ENCODE results near the gene WDR77.
A peak's percentile ranks its signal among the peaks of the same experiment; 100 is the strongest.

WDR77 gene

GRCh38 chr1:111442457-111442856 lies 6.6 kb downstream of the WDR77 start:
- H3K27ac ChIP-seq (ENCODE audit: insufficient read depth, low read length, poor library complexity, severe bottlenecking), result no peak overlapping the region
- H3K4me3 ChIP-seq (ENCODE audit: insufficient read depth, low read depth, low read length, poor library complexity, severe bottlenecking), result no peak overlapping the region
- H3K4me1 ChIP-seq (ENCODE audit: control insufficient read depth, insufficient read depth, low read length, poor library complexity, severe bottlenecking), result peaks cover 7% of the 10 kb centered on the region
- H3K9me3 ChIP-seq (ENCODE audit: control insufficient read depth, low read length), result no peaks in the 10 kb centered on the region
- H3K27me3 ChIP-seq (replicated peaks; ENCODE audit: control insufficient read depth, insufficient read depth, low read length, poor library complexity, severe bottlenecking), result no peaks in the 10 kb centered on the region
- DNase-seq, result no peak
- H3K36me3 ChIP-seq (ENCODE audit: control insufficient read depth, insufficient read depth, low read length), result peaks cover 58% of the 10 kb centered on the region

GRCh38 chr1:111441573-111442192 lies 7.4 kb downstream of the WDR77 start:
- H3K9me3 ChIP-seq (ENCODE audit: control insufficient read depth, low read length), result no peaks in the 10 kb centered on the region
- no peaks in the 10 kb centered on the region for H3K27me3 ChIP-seq (replicated peaks; ENCODE audit: control insufficient read depth, insufficient read depth, low read length, poor library complexity, severe bottlenecking)
- peaks cover 3% of the 10 kb centered on the region for H3K4me1 ChIP-seq (ENCODE audit: control insufficient read depth, insufficient read depth, low read length, poor library complexity, severe bottlenecking)
- H3K27ac ChIP-seq (ENCODE audit: insufficient read depth, low read length, poor library complexity, severe bottlenecking), result no peak overlapping the region
- H3K4me3 ChIP-seq (ENCODE audit: insufficient read depth, low read depth, low read length, poor library complexity, severe bottlenecking), result no peak overlapping the region
- peaks cover 58% of the 10 kb centered on the region for H3K36me3 ChIP-seq (ENCODE audit: control insufficient read depth, insufficient read depth, low read length)
- peak; percentile 21 to 37 (median 22) for DNase-seq

- Histone ChIP-seq H3K9me3 (ENCODE audit: control insufficient read depth, low read length) (no peaks in the 10 kb centered on the region), H3K27me3 (replicated peaks; ENCODE audit: control insufficient read depth, insufficient read depth, low read length, poor library complexity, severe bottlenecking) (no peaks in the 10 kb centered on the region), H3K4me1 (ENCODE audit: control insufficient read depth, insufficient read depth, low read length, poor library complexity, severe bottlenecking) (no peaks in the 10 kb centered on the region), H3K27ac (ENCODE audit: insufficient read depth, low read length, poor library complexity, severe bottlenecking) (no peak overlapping the region), H3K4me3 (ENCODE audit: insufficient read depth, low read depth, low read length, poor library complexity, severe bottlenecking) (no peak overlapping the region), H3K36me3 (ENCODE audit: control insufficient read depth, insufficient read depth, low read length) (peaks cover 58% of the 10 kb centered on the region)
- no peak for DNase-seq
Observed at GRCh38 chr1:111439461-111440351, 9.3 kb downstream of the WDR77 start.

DNA sequence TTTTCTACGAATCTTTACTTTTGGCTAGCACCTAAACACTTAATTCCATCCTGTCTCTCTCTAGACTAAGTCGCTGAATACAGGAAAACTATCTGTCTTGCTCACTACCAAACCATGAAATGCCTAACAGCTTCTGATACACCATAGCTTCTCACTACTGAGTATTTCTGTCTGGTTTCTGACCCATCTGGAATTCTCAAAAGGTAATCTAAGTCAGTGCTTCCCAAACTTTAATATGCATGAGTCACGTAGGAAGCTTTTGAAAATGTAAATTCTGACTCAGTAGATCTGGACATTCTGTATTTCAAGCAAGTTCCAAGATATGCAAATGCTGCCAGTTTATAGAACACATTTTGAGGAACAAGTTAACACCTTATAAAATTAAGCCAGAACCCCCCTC lies 12.3 kb downstream of the WDR77 start:
- Histone ChIP-seq H3K4me1 (ENCODE audit: control insufficient read depth, insufficient read depth, low read length, poor library complexity, severe bottlenecking) (no peaks in the 10 kb centered on the region), H3K9me3 (ENCODE audit: control insufficient read depth, low read length) (no peaks in the 10 kb centered on the region), H3K4me3 (ENCODE audit: insufficient read depth, low read depth, low read length, poor library complexity, severe bottlenecking) (no peak overlapping the region), H3K27ac (ENCODE audit: insufficient read depth, low read length, poor library complexity, severe bottlenecking) (no peak overlapping the region), H3K27me3 (replicated peaks; ENCODE audit: control insufficient read depth, insufficient read depth, low read length, poor library complexity, severe bottlenecking) (no peaks in the 10 kb centered on the region), H3K36me3 (ENCODE audit: control insufficient read depth, insufficient read depth, low read length) (peaks cover 28% of the 10 kb centered on the region)
- DNase-seq, result no peak

DNA sequence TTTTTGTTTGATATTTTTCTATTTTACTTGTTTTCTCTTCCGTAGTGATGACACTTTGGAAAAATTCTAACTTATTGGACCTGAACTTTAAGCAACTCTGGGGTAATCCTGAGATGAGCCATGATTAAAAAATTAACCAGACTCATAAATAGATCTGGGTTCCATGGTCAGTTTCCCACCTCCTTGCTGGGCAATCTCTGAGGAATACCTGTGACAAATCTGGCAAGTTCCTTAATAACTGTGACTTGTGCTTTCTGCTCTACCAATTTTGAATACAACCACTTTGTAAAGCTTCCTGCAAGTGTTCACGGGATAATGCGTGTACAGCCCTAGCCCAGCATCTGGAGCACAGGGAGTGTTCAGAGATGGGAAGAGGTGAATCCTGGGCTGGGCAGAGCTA lies 24.8 kb downstream of the WDR77 start:
- H3K4me1 ChIP-seq (ENCODE audit: control insufficient read depth, insufficient read depth, low read length, poor library complexity, severe bottlenecking), result no peaks in the 10 kb centered on the region
- H3K27me3 ChIP-seq (replicated peaks; ENCODE audit: control insufficient read depth, insufficient read depth, low read length, poor library complexity, severe bottlenecking), result no peaks in the 10 kb centered on the region
- H3K4me3 ChIP-seq (ENCODE audit: insufficient read depth, low read depth, low read length, poor library complexity, severe bottlenecking), result no peak overlapping the region
- no peaks in the 10 kb centered on the region for H3K9me3 ChIP-seq (ENCODE audit: control insufficient read depth, low read length)
- peaks cover 6% of the 10 kb centered on the region for H3K36me3 ChIP-seq (ENCODE audit: control insufficient read depth, insufficient read depth, low read length)
- no peak overlapping the region for H3K27ac ChIP-seq (ENCODE audit: insufficient read depth, low read length, poor library complexity, severe bottlenecking)
- no peak for DNase-seq

- peaks cover 6% of the 10 kb centered on the region for H3K36me3 ChIP-seq (ENCODE audit: control insufficient read depth, insufficient read depth, low read length)
- H3K9me3 ChIP-seq (ENCODE audit: control insufficient read depth, low read length), result no peaks in the 10 kb centered on the region
- no peak overlapping the region for H3K27ac ChIP-seq (ENCODE audit: insufficient read depth, low read length, poor library complexity, severe bottlenecking)
- H3K27me3 ChIP-seq (replicated peaks; ENCODE audit: control insufficient read depth, insufficient read depth, low read length, poor library complexity, severe bottlenecking), result no peaks in the 10 kb centered on the region
- no peak for DNase-seq
- H3K4me3 ChIP-seq (ENCODE audit: insufficient read depth, low read depth, low read length, poor library complexity, severe bottlenecking), result no peak overlapping the region
- no peaks in the 10 kb centered on the region for H3K4me1 ChIP-seq (ENCODE audit: control insufficient read depth, insufficient read depth, low read length, poor library complexity, severe bottlenecking)
Observed at GRCh38 chr1:111422546-111423391, 26.3 kb downstream of the WDR77 start.

GRCh38 chr1:111420377-111420776 lies 28.7 kb downstream of the WDR77 start:
- DNase-seq, result no peak
- H3K27me3 ChIP-seq (replicated peaks; ENCODE audit: control insufficient read depth, insufficient read depth, low read length, poor library complexity, severe bottlenecking), result no peaks in the 10 kb centered on the region
- H3K4me3 ChIP-seq (ENCODE audit: insufficient read depth, low read depth, low read length, poor library complexity, severe bottlenecking), result no peak overlapping the region
- H3K27ac ChIP-seq (ENCODE audit: insufficient read depth, low read length, poor library complexity, severe bottlenecking), result no peak overlapping the region
- H3K4me1 ChIP-seq (ENCODE audit: control insufficient read depth, insufficient read depth, low read length, poor library complexity, severe bottlenecking), result no peaks in the 10 kb centered on the region
- no peaks in the 10 kb centered on the region for H3K9me3 ChIP-seq (ENCODE audit: control insufficient read depth, low read length)
- H3K36me3 ChIP-seq (ENCODE audit: control insufficient read depth, insufficient read depth, low read length), result peaks cover 6% of the 10 kb centered on the region

DNA sequence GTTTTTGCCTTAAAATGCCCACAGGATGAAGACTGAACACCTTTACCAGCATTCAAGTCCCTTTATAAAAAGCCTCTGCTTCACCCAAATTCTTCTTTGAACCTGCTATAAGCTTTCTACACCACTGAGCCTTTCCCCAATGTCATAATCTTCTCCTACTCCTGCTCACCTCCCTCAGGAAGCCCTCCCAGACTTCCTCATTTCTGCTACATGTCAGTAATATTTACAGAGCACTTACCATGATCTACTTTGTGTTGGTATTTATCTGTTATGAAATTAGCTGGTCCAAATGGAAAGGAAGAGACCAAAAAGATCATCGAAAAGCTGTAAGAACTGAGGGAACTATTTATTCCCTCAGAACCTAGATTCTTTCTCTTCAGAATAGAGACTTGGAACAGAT lies 30.0 kb downstream of the WDR77 start:
- Histone ChIP-seq H3K9me3 (ENCODE audit: control insufficient read depth, low read length) (no peaks in the 10 kb centered on the region), H3K4me1 (ENCODE audit: control insufficient read depth, insufficient read depth, low read length, poor library complexity, severe bottlenecking) (no peaks in the 10 kb centered on the region), H3K36me3 (ENCODE audit: control insufficient read depth, insufficient read depth, low read length) (peaks cover 9% of the 10 kb centered on the region), H3K4me3 (ENCODE audit: insufficient read depth, low read depth, low read length, poor library complexity, severe bottlenecking) (no peak overlapping the region), H3K27me3 (replicated peaks; ENCODE audit: control insufficient read depth, insufficient read depth, low read length, poor library complexity, severe bottlenecking) (no peaks in the 10 kb centered on the region), H3K27ac (ENCODE audit: insufficient read depth, low read length, poor library complexity, severe bottlenecking) (no peak overlapping the region)
- DNase-seq, result no peak

DNA sequence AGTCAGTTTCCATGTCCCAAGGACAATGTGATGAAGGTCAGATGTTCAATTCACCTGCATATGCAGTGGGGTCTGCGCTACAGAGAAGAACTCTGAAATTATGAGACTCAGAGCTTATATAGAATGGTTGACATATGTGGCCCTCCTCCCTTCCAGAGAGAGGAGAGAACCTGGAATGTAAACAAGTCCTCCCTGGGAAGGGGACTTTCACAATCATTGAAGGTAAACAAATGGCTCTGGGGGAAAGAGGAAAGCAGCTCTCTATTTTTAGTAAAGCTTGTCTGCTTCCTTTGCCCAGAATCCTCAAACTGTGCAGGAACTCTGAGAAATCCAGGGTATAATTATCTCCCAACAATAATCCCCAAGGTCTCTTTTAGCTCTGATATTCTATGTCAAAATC lies 31.3 kb downstream of the WDR77 start:
- DNase-seq, result no peak
- Histone ChIP-seq H3K9me3 (ENCODE audit: control insufficient read depth, low read length) (no peaks in the 10 kb centered on the region), H3K27me3 (replicated peaks; ENCODE audit: control insufficient read depth, insufficient read depth, low read length, poor library complexity, severe bottlenecking) (no peaks in the 10 kb centered on the region), H3K27ac (ENCODE audit: insufficient read depth, low read length, poor library complexity, severe bottlenecking) (no peak overlapping the region), H3K36me3 (ENCODE audit: control insufficient read depth, insufficient read depth, low read length) (peaks cover 9% of the 10 kb centered on the region), H3K4me1 (ENCODE audit: control insufficient read depth, insufficient read depth, low read length, poor library complexity, severe bottlenecking) (no peaks in the 10 kb centered on the region), H3K4me3 (ENCODE audit: insufficient read depth, low read depth, low read length, poor library complexity, severe bottlenecking) (no peak overlapping the region)
